IMR-90 (cell line): ENCODE measurements around the gene NUMA1. TPM values are rescaled to one million over a fixed set of nuclear protein-coding genes. Genes with fewer than 3 reads are reported as not detected.

Experiments
- ATAC-seq: fragments of 200-7000 bp; cut with Tn5 transposase; 2 replicates; pipeline ENCODE4 v1.9.1; 2020; ENCODE audit warnings: low read depth, mild to moderate bottlenecking, moderate library complexity
- BruUV-seq: library from RNA; stranded (reverse); fragments of 400-500 nt; replicated peaks from 2 replicates; lab custom pipeline; 2021; lab: Mats Ljungman, UMichigan
- CTCF ChIA-PET: fragments of 300-600 bp; formaldehyde crosslinking; extraction: SDS; loops from one replicate; lab custom pipeline; 2021; ENCODE audit warnings: antibody characterized with exemption; lab: Yijun Ruan, JAX
- POLR2A ChIA-PET: fragments of 300-600 bp; sonication (Branson Sonifier 250); formaldehyde crosslinking; loops from one replicate; lab custom pipeline; 2022; ENCODE audit warnings: antibody characterized with exemption; ENCODE audit not compliant: unreplicated experiment; lab: Charles Lee
- DNase-seq: peaks from one replicate; pipeline ENCODE4 v3.0.0; 2013
- H2AFZ ChIP-seq: replicated peaks from 2 replicates; pipeline ENCODE3; 2013; ENCODE audit warnings: low read length, mild to moderate bottlenecking; ENCODE audit not compliant: poor library complexity
- H2AK5ac ChIP-seq: 2 replicates; pipeline ENCODE4 v1.6.1; 2013; ENCODE audit warnings: low read depth, low read length, inconsistent platforms
- H2AK9ac ChIP-seq: replicated peaks from 2 replicates; pipeline ENCODE3; 2013; ENCODE audit warnings: mild to moderate bottlenecking, low read depth, low read length, moderate library complexity; ENCODE audit not compliant: poor library complexity
- H2BK120ac ChIP-seq: 2 replicates; pipeline ENCODE4 v1.6.1; 2013; ENCODE audit warnings: low read depth, low read length, inconsistent platforms
- H2BK15ac ChIP-seq: 3 replicates; pipeline ENCODE4 v1.6.1; 2013; ENCODE audit warnings: low read depth, low read length, inconsistent platforms
- H2BK20ac ChIP-seq: 2 replicates; pipeline ENCODE4 v1.6.1; 2013; ENCODE audit warnings: low read depth, mild to moderate bottlenecking, inconsistent platforms, low read length, moderate library complexity
- H2BK5ac ChIP-seq: 2 replicates; pipeline ENCODE4 v1.6.1; 2013; ENCODE audit warnings: mild to moderate bottlenecking, low read depth, low read length, inconsistent platforms; ENCODE audit not compliant: poor library complexity, severe bottlenecking
- H3K14ac ChIP-seq: replicated peaks from 2 replicates; pipeline ENCODE4 v1.6.1; 2013; ENCODE audit warnings: low read depth, low read length, inconsistent platforms
- H3K18ac ChIP-seq: 2 replicates; pipeline ENCODE4 v1.6.1; 2013; ENCODE audit warnings: low read depth, low read length, control low read depth
- H3K23ac ChIP-seq: 2 replicates; pipeline ENCODE4 v1.6.1; 2013; ENCODE audit warnings: low read depth, low read length, inconsistent platforms
- H3K27ac ChIP-seq: 2 replicates; pipeline ENCODE4 v1.5.1; 2013; ENCODE audit warnings: mild to moderate bottlenecking, control low read depth, low read length; ENCODE audit not compliant: insufficient read depth
- H3K27me3 ChIP-seq: 2 replicates; pipeline ENCODE4 v1.6.1; 2013; ENCODE audit warnings: low read length; ENCODE audit not compliant: control insufficient read depth, insufficient read depth
- H3K36me3 ChIP-seq: 2 replicates; pipeline ENCODE4 v1.6.1; 2013; ENCODE audit warnings: low read length, mixed read lengths; ENCODE audit not compliant: control insufficient read depth, insufficient read depth
- H3K4ac ChIP-seq: 2 replicates; pipeline ENCODE4 v1.6.1; 2013; ENCODE audit warnings: low read depth, low read length, inconsistent platforms
- H3K4me1 ChIP-seq: 2 replicates; pipeline ENCODE4 v1.6.1; 2013; ENCODE audit warnings: low read length, mixed read lengths; ENCODE audit not compliant: control insufficient read depth, insufficient read depth
- H3K4me2 ChIP-seq: 2 replicates; pipeline ENCODE4 v1.6.1; 2013; ENCODE audit warnings: low read depth, mild to moderate bottlenecking, control low read depth, low read length, moderate library complexity
- H3K4me3 ChIP-seq: 2 replicates; pipeline ENCODE4 v1.5.1; 2013; ENCODE audit warnings: low read depth, mild to moderate bottlenecking, control low read depth, low read length, moderate library complexity; ENCODE audit not compliant: insufficient read depth
- H3K56ac ChIP-seq: 2 replicates; pipeline ENCODE4 v1.6.1; 2013; ENCODE audit warnings: low read length, inconsistent platforms; ENCODE audit not compliant: insufficient read depth; ENCODE audit errors: extremely low read depth
- H3K79me1 ChIP-seq, 2 experiments: 2 replicates each; pipeline ENCODE4 v1.6.1; 2013; ENCODE audit warnings: low read length in 2 of 2, inconsistent platforms in 1 of 2, low read depth in 1 of 2
- H3K9ac ChIP-seq: 2 replicates; pipeline ENCODE4 v1.6.1; 2013; ENCODE audit warnings: low read depth, low read length, control low read depth
- H3K9me1 ChIP-seq: 2 replicates; pipeline ENCODE4 v1.6.1; 2013; ENCODE audit warnings: low read length, inconsistent platforms; ENCODE audit not compliant: insufficient read depth
- H3K9me3 ChIP-seq: 2 replicates; pipeline ENCODE4 v1.6.1; 2013; ENCODE audit warnings: low read length; ENCODE audit not compliant: control insufficient read depth, insufficient read depth
- H4K20me1 ChIP-seq: 2 replicates; pipeline ENCODE4 v1.6.1; 2013; ENCODE audit warnings: low read length, inconsistent platforms; ENCODE audit not compliant: insufficient read depth
- H4K5ac ChIP-seq: 2 replicates; pipeline ENCODE4 v1.6.1; 2013; ENCODE audit warnings: mild to moderate bottlenecking, low read depth, low read length, control low read depth
- H4K8ac ChIP-seq, 2 experiments: 2 replicates each; pipeline ENCODE4 v1.6.1; 2013; ENCODE audit warnings: low read depth in 2 of 2, low read length in 2 of 2, control low read depth in 1 of 2, inconsistent platforms in 1 of 2
- H4K91ac ChIP-seq: 2 replicates; pipeline ENCODE4 v1.6.1; 2013; ENCODE audit warnings: low read depth, low read length, inconsistent platforms; ENCODE audit not compliant: insufficient read depth
- BHLHE40 ChIP-seq: fragments of 150-350 bp; IDR thresholded peaks from 2 replicates; pipeline ENCODE4 v1.6.1; 2016; ENCODE audit warnings: mild to moderate bottlenecking, low read depth, low read length
- CEBPB ChIP-seq: IDR thresholded peaks from 2 replicates; pipeline ENCODE4 v1.6.1; 2012; ENCODE audit warnings: low read depth, low read length, improper control_type of control experiment
- CHD1 ChIP-seq: IDR thresholded peaks from 2 replicates; pipeline ENCODE4 v1.6.1; 2012; ENCODE audit warnings: low read depth, low read length, improper control_type of control experiment
- ELK1 ChIP-seq: fragments of 150-350 bp; IDR thresholded peaks from 2 replicates; pipeline ENCODE4 v1.6.1; 2016; ENCODE audit warnings: low read depth, mild to moderate bottlenecking, low read length, moderate library complexity, borderline replicate concordance
- FOS ChIP-seq: fragments of 150-350 bp; IDR thresholded peaks from 2 replicates; pipeline ENCODE4 v1.6.1; 2016; ENCODE audit warnings: low read depth, low read length
- MAFK ChIP-seq: IDR thresholded peaks from 2 replicates; pipeline ENCODE4 v1.6.1; 2012; ENCODE audit warnings: low read depth, low read length, improper control_type of control experiment
- MXI1 ChIP-seq: IDR thresholded peaks from 2 replicates; pipeline ENCODE4 v1.6.1; 2012; ENCODE audit warnings: low read depth, mild to moderate bottlenecking, low read length, moderate library complexity, borderline replicate concordance
- NFE2L2 ChIP-seq: fragments of 150-350 bp; IDR thresholded peaks from 2 replicates; pipeline ENCODE4 v1.6.1; 2016; ENCODE audit warnings: low read depth, mild to moderate bottlenecking, low read length
- POLR2A ChIP-seq: IDR thresholded peaks from 2 replicates; pipeline ENCODE4 v1.6.1; 2012; ENCODE audit warnings: mild to moderate bottlenecking, low read depth, low read length
- RAD21 ChIP-seq: IDR thresholded peaks from 2 replicates; pipeline ENCODE4 v1.6.1; 2012; ENCODE audit warnings: low read length, improper control_type of control experiment
- RCOR1 ChIP-seq: IDR thresholded peaks from 2 replicates; pipeline ENCODE4 v1.6.1; 2012; ENCODE audit warnings: mild to moderate bottlenecking, low read length, improper control_type of control experiment; ENCODE audit not compliant: insufficient replicate concordance
- RFX5 ChIP-seq: IDR thresholded peaks from 2 replicates; pipeline ENCODE4 v1.8.0; 2012; ENCODE audit warnings: low read depth, mild to moderate bottlenecking, low read length, moderate library complexity
- SMC3 ChIP-seq: fragments of 150-350 bp; IDR thresholded peaks from 2 replicates; pipeline ENCODE4 v1.6.1; 2016; ENCODE audit warnings: low read depth, mild to moderate bottlenecking, antibody characterized with exemption, low read length, moderate library complexity
- USF2 ChIP-seq: fragments of 150-350 bp; IDR thresholded peaks from 2 replicates; pipeline ENCODE4 v1.6.1; 2017; ENCODE audit warnings: mild to moderate bottlenecking, antibody characterized with exemption, low read length, low read depth
- WGBS, 2 experiments: methylation state at CpG; one replicate each; pipeline versions ENCODE4 v1.1.5 to v1.1.7; 2013; ENCODE audit warnings: missing lambda C conversion rate in 2 of 2; ENCODE audit not compliant: insufficient read length in 1 of 2; ENCODE audit errors: extremely low coverage in 2 of 2; 5-methylcytosine and 5-hydroxymethylcytosine counted together
- dilution Hi-C: fragments of 300-500 bp; cut with HindIII; formaldehyde crosslinking; loops from one replicate; pipeline ENCODE4 v1.14.3; 2018; ENCODE audit warnings: low sequenced_read_pairs; ENCODE audit not compliant: unreplicated experiment
- in situ Hi-C: fragments of 300-500 bp; cut with MboI; formaldehyde crosslinking; loops from 3 replicates; pipeline ENCODE4 v1.14.3; 2019; ENCODE audit warnings: low sequenced_read_pairs, inconsistent platforms, mixed read lengths
- intact Hi-C: fragments of 100-400 bp; cut with micrococcal nuclease; formaldehyde crosslinking; loops from 2 replicates; pipeline ENCODE4 v1.10.0; 2022
- polyA plus RNA-seq, 3 experiments: library from polyadenylated mRNA; depleted of rRNA; stranded (reverse); fragments of >200 nt; gene quantifications; 2 replicates each; pipeline ENCODE4 v1.2.3, GENCODE V29; 2012; ENCODE audit warnings: low replicate concordance in 1 of 3
- total RNA-seq: library from RNA; depleted of rRNA; stranded (reverse); fragments of >200 nt; gene quantifications from 2 replicates; pipeline ENCODE4 v1.2.3, GENCODE V29; 2012
- TF ChIP-seq, protein P1 (sequence below): conservative IDR thresholded peaks from 2 replicates; pipeline ENCODE4 v1.5.1; 2012; ENCODE audit warnings: mild to moderate bottlenecking, low read depth, low read length, improper control_type of control experiment

NUMA1 gene
- total and polyA plus RNA-seq, 2 of the 4 experiments (the other 2 are of a cell fraction) = 61.7 to 97.0 TPM

GRCh38 chr11:72072348-72072747 is 8.0 kb downstream of the NUMA1 start:
- Histone ChIP-seq H3K9ac (no peak overlapping the region), H3K27me3 (no peaks in the 10 kb centered on the region), H4K91ac (peak overlapping the region; percentile 67), H3K79me1 (peaks cover 31 to 65% of the 10 kb centered on the region in 2 experiments), H3K23ac (peak overlapping the region; percentile 54; the same call in 1 of the 2 replicates), H2BK15ac (peak overlapping the region; percentile 75; the same call in 1 of the 3 replicates), H3K56ac (0 out of 2 replicates have a peak overlapping the region, but pooled peaks have one; percentile 41), H3K4me3 (no peak overlapping the region), H3K18ac (peak overlapping the region; percentile 2; the same call in 1 of the 2 replicates), H3K9me3 (no peaks in the 10 kb centered on the region), H2AK9ac (peak overlapping the region; percentile 1), H3K14ac (peak overlapping the region; percentile 54), H3K4ac (peak overlapping the region; percentile 87), H4K20me1 (peaks cover 7% of the 10 kb centered on the region; the same call in 1 of the 2 replicates), H3K9me1 (peaks cover 16% of the 10 kb centered on the region), H3K4me1 (peaks cover 20% of the 10 kb centered on the region), H3K27ac (peak overlapping the region; percentile 20), H2BK5ac (peak overlapping the region; percentile 93), H4K5ac (peak overlapping the region; percentile 16; the same call in 1 of the 2 replicates), H3K4me2 (peak overlapping the region; percentile 61), H2BK120ac (peak overlapping the region; percentile 88), H3K36me3 (no peaks in the 10 kb centered on the region; the same call in 1 of the 2 replicates), H2AFZ (peak overlapping the region; percentile 69), H2AK5ac (peak overlapping the region; percentile 66), H4K8ac (peak overlapping the region in 1 of 2 experiments; percentile 87; a peak in 3 of 4 replicates), H2BK20ac (peak overlapping the region; percentile 89)
- 21% methylated on average over 2 of the region's 3 CpGs; no CpG with 5 or more reads in 1 of the 2 experiments for WGBS, 2 experiments
- CTCF ChIA-PET = interaction anchor here (0.6 to 2.4 kb wide), 4 partner anchors 19 to 110 kb away, joined by 3 to 6 read pairs (median 4); no protein-coding TSS in a partner anchor
- no TSS peak for BruUV-seq
- in situ Hi-C loops = no loop called here
- peak; percentile 82 for DNase-seq
- dilution Hi-C loops = no loop called here
- intact Hi-C loops = no loop called here
- POLR2A ChIA-PET = interaction anchor here (0.8 kb wide), 1 partner anchor 15 kb away, joined by 4 read pairs; no protein-coding TSS in a partner anchor
- peak; percentile 80 for ATAC-seq
- peak; percentile 39; the same call in 1 of the 2 replicates for TF ChIP-seq MXI1
- TF ChIP-seq CEBPB = peak; percentile 50; the same call in 1 of the 2 replicates
- TF ChIP-seq, protein P1, sequence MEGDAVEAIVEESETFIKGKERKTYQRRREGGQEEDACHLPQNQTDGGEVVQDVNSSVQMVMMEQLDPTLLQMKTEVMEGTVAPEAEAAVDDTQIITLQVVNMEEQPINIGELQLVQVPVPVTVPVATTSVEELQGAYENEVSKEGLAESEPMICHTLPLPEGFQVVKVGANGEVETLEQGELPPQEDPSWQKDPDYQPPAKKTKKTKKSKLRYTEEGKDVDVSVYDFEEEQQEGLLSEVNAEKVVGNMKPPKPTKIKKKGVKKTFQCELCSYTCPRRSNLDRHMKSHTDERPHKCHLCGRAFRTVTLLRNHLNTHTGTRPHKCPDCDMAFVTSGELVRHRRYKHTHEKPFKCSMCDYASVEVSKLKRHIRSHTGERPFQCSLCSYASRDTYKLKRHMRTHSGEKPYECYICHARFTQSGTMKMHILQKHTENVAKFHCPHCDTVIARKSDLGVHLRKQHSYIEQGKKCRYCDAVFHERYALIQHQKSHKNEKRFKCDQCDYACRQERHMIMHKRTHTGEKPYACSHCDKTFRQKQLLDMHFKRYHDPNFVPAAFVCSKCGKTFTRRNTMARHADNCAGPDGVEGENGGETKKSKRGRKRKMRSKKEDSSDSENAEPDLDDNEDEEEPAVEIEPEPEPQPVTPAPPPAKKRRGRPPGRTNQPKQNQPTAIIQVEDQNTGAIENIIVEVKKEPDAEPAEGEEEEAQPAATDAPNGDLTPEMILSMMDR = no peak
- no peak for TF ChIP-seq SMC3
- no peak for TF ChIP-seq USF2
- no peak for TF ChIP-seq RCOR1
- TF ChIP-seq POLR2A = no peak
- TF ChIP-seq MAFK = no peak
- TF ChIP-seq RFX5 = no peak
- TF ChIP-seq RAD21 = 0 out of 2 replicates have a peak, but pooled peaks have one; percentile 10
- TF ChIP-seq CHD1 = no peak
- no peak for TF ChIP-seq ELK1
- no peak for TF ChIP-seq NFE2L2
- TF ChIP-seq BHLHE40 = peak; percentile 70
- peak; percentile 53; the same call in 1 of the 2 replicates for TF ChIP-seq FOS
